WTC11 (cell line): ENCODE measurements around the gene GRK4. TPM values are rescaled to one million over a fixed set of nuclear protein-coding genes. Genes with fewer than 3 reads are reported as not detected.

Experiments used
- ATF1 ChIP-seq: sonication (generic); formaldehyde crosslinking; IDR thresholded peaks from 2 replicates; pipeline ENCODE4 v1.8.1; 2023; ENCODE audit warnings: mild to moderate bottlenecking, moderate library complexity, missing genetic modification reagents
- EMX1 ChIP-seq: fragments of 250-450 bp; sonication (Bioruptor Pico); IDR thresholded peaks from 2 replicates; pipeline ENCODE4 v1.8.0; 2021; ENCODE audit warnings: mild to moderate bottlenecking
- MAX ChIP-seq: sonication (generic); formaldehyde crosslinking; IDR thresholded peaks from 2 replicates; pipeline ENCODE4 v1.8.0; 2022; ENCODE audit warnings: mild to moderate bottlenecking, missing genetic modification reagents
- NFE2L1 ChIP-seq: sonication (generic); formaldehyde crosslinking; IDR thresholded peaks from 2 replicates; pipeline ENCODE4 v1.8.1; 2023; ENCODE audit warnings: missing genetic modification reagents
- NFYB ChIP-seq: sonication (generic); formaldehyde crosslinking; conservative IDR thresholded peaks from 2 replicates; pipeline ENCODE4 v1.8.0; 2022; ENCODE audit warnings: low read depth, missing genetic modification reagents
- NR1H2 ChIP-seq: sonication (generic); formaldehyde crosslinking; IDR thresholded peaks from 2 replicates; pipeline ENCODE4 v1.9.0; 2021; ENCODE audit warnings: mild to moderate bottlenecking, moderate library complexity, missing genetic modification reagents
- PRRX2 ChIP-seq: fragments of 250-450 bp; sonication (Bioruptor Pico); IDR thresholded peaks from 2 replicates; pipeline ENCODE4 v1.8.0; 2021; ENCODE audit warnings: mild to moderate bottlenecking
- SMAD3 ChIP-seq: sonication (generic); formaldehyde crosslinking; IDR thresholded peaks from 2 replicates; pipeline ENCODE4 v1.8.0; 2022; ENCODE audit warnings: missing genetic modification reagents, mild to moderate bottlenecking, borderline replicate concordance
- USF2 ChIP-seq: sonication (generic); formaldehyde crosslinking; IDR thresholded peaks from 2 replicates; pipeline ENCODE4 v1.8.1; 2023; ENCODE audit warnings: mild to moderate bottlenecking, missing genetic modification reagents, moderate library complexity
- ZBTB43 ChIP-seq: sonication (generic); formaldehyde crosslinking; IDR thresholded peaks from 2 replicates; pipeline ENCODE4 v1.8.1; 2023; ENCODE audit warnings: mild to moderate bottlenecking, missing genetic modification reagents
- ZNF232 ChIP-seq: sonication (generic); formaldehyde crosslinking; IDR thresholded peaks from 2 replicates; pipeline ENCODE4 v1.8.0; 2022; ENCODE audit warnings: mild to moderate bottlenecking, missing genetic modification reagents
- ZNF263 ChIP-seq: sonication (generic); formaldehyde crosslinking; IDR thresholded peaks from 2 replicates; pipeline ENCODE4 v1.8.1; 2022; ENCODE audit warnings: low read depth, mild to moderate bottlenecking, moderate library complexity, missing genetic modification reagents
- ZNF425 ChIP-seq: fragments of 250-450 bp; sonication (Bioruptor Pico); conservative IDR thresholded peaks from 2 replicates; pipeline ENCODE4 v1.9.0; 2021; ENCODE audit warnings: mild to moderate bottlenecking
- ZNF532 ChIP-seq: fragments of 250-450 bp; sonication (Bioruptor Pico); IDR thresholded peaks from 2 replicates; pipeline ENCODE4 v1.9.0; 2021; ENCODE audit warnings: mild to moderate bottlenecking, borderline replicate concordance
- total RNA-seq: library from RNA; stranded (reverse); gene quantifications from 3 replicates; pipeline ENCODE4 v1.2.3, GENCODE V29; 2021
- TF ChIP-seq, protein P1 (sequence below): sonication (generic); formaldehyde crosslinking; IDR thresholded peaks from 2 replicates; pipeline ENCODE4 v1.8.0; 2022; ENCODE audit warnings: missing genetic modification reagents
- TF ChIP-seq, protein P2 (sequence below): fragments of 250-450 bp; sonication (Bioruptor Pico); IDR thresholded peaks from 2 replicates; pipeline ENCODE4 v1.9.0; 2021; ENCODE audit warnings: moderate library complexity, mild to moderate bottlenecking, inconsistent platforms, borderline replicate concordance
- TF ChIP-seq, protein P3 (sequence below): sonication (generic); formaldehyde crosslinking; IDR thresholded peaks from 2 replicates; pipeline ENCODE4 v1.8.1; 2023; ENCODE audit warnings: mild to moderate bottlenecking, moderate library complexity, missing genetic modification reagents
- TF ChIP-seq, protein P4 (sequence below): sonication (generic); formaldehyde crosslinking; IDR thresholded peaks from 2 replicates; pipeline ENCODE4 v1.8.1; 2022; ENCODE audit warnings: mild to moderate bottlenecking, moderate library complexity, missing genetic modification reagents
- TF ChIP-seq, protein P5 (sequence below): sonication (generic); formaldehyde crosslinking; IDR thresholded peaks from 2 replicates; pipeline ENCODE4 v1.8.1; 2022; ENCODE audit warnings: low read depth, missing genetic modification reagents, borderline replicate concordance

Gene GRK4
- total RNA-seq, 1 experiment from 2014 or later: 1.4 TPM

- TF ChIP-seq, protein P1, sequence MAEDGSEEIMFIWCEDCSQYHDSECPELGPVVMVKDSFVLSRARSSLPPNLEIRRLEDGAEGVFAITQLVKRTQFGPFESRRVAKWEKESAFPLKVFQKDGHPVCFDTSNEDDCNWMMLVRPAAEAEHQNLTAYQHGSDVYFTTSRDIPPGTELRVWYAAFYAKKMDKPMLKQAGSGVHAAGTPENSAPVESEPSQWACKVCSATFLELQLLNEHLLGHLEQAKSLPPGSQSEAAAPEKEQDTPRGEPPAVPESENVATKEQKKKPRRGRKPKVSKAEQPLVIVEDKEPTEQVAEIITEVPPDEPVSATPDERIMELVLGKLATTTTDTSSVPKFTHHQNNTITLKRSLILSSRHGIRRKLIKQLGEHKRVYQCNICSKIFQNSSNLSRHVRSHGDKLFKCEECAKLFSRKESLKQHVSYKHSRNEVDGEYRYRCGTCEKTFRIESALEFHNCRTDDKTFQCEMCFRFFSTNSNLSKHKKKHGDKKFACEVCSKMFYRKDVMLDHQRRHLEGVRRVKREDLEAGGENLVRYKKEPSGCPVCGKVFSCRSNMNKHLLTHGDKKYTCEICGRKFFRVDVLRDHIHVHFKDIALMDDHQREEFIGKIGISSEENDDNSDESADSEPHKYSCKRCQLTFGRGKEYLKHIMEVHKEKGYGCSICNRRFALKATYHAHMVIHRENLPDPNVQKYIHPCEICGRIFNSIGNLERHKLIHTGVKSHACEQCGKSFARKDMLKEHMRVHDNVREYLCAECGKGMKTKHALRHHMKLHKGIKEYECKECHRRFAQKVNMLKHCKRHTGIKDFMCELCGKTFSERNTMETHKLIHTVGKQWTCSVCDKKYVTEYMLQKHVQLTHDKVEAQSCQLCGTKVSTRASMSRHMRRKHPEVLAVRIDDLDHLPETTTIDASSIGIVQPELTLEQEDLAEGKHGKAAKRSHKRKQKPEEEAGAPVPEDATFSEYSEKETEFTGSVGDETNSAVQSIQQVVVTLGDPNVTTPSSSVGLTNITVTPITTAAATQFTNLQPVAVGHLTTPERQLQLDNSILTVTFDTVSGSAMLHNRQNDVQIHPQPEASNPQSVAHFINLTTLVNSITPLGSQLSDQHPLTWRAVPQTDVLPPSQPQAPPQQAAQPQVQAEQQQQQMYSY (CRISPR knock-in tag): peak; percentile 49
- no peak for TF ChIP-seq ZNF425 (CRISPR knock-in tag)
- peak; percentile 95 for TF ChIP-seq NFE2L1
- TF ChIP-seq, protein P2, sequence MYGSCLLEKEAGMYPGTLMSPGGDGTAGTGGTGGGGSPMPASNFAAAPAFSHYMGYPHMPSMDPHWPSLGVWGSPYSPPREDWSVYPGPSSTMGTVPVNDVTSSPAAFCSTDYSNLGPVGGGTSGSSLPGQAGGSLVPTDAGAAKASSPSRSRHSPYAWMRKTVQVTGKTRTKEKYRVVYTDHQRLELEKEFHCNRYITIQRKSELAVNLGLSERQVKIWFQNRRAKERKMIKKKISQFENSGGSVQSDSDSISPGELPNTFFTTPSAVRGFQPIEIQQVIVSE (CRISPR knock-in tag): no peak
- no peak for TF ChIP-seq EMX1 (CRISPR knock-in tag)
- no peak for TF ChIP-seq PRRX2 (CRISPR knock-in tag)
- peak; percentile 47; the same call in 1 of the 2 replicates for TF ChIP-seq ZNF263
- TF ChIP-seq ZNF532 (CRISPR knock-in tag): no peak
- peak; percentile 87 for TF ChIP-seq ATF1
- TF ChIP-seq, protein P3, sequence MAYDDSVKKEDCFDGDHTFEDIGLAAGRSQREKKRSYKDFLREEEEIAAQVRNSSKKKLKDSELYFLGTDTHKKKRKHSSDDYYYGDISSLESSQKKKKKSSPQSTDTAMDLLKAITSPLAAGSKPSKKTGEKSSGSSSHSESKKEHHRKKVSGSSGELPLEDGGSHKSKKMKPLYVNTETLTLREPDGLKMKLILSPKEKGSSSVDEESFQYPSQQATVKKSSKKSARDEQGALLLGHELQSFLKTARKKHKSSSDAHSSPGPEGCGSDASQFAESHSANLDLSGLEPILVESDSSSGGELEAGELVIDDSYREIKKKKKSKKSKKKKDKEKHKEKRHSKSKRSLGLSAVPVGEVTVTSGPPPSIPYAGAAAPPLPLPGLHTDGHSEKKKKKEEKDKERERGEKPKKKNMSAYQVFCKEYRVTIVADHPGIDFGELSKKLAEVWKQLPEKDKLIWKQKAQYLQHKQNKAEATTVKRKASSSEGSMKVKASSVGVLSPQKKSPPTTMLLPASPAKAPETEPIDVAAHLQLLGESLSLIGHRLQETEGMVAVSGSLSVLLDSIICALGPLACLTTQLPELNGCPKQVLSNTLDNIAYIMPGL: peak; percentile 69
- TF ChIP-seq SMAD3 (CRISPR knock-in tag): peak; percentile 97
- TF ChIP-seq MAX: peak; percentile 100
- TF ChIP-seq NR1H2 (CRISPR knock-in tag): 0 out of 2 replicates have a peak, but pooled peaks have one; percentile 64
- peak; percentile 97 for TF ChIP-seq ZBTB43 (CRISPR knock-in tag)
- TF ChIP-seq, protein P4, sequence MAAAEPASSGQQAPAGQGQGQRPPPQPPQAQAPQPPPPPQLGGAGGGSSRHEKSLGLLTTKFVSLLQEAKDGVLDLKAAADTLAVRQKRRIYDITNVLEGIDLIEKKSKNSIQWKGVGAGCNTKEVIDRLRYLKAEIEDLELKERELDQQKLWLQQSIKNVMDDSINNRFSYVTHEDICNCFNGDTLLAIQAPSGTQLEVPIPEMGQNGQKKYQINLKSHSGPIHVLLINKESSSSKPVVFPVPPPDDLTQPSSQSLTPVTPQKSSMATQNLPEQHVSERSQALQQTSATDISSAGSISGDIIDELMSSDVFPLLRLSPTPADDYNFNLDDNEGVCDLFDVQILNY (CRISPR knock-in tag): peak; percentile 96
- TF ChIP-seq USF2 (CRISPR knock-in tag): peak; percentile 91
- peak; percentile 51; the same call in 1 of the 2 replicates for TF ChIP-seq NFYB (CRISPR knock-in tag)
- TF ChIP-seq ZNF232 (CRISPR knock-in tag): peak; percentile 95; the same call in 1 of the 2 replicates
- TF ChIP-seq, protein P5, sequence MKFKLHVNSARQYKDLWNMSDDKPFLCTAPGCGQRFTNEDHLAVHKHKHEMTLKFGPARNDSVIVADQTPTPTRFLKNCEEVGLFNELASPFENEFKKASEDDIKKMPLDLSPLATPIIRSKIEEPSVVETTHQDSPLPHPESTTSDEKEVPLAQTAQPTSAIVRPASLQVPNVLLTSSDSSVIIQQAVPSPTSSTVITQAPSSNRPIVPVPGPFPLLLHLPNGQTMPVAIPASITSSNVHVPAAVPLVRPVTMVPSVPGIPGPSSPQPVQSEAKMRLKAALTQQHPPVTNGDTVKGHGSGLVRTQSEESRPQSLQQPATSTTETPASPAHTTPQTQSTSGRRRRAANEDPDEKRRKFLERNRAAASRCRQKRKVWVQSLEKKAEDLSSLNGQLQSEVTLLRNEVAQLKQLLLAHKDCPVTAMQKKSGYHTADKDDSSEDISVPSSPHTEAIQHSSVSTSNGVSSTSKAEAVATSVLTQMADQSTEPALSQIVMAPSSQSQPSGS (CRISPR knock-in tag): 0 out of 2 replicates have a peak, but pooled peaks have one; percentile 65
Observed at GRCh38 chr4:2963175-2963965, at the start of gene GRK4, which contains the start of gene NOP14 (continued).
